BLaER1 treated with 17β-estradiol and CSF1 and Interleukin-3, amounts not matched to agents 10 nM and 100 nM (cell line): ENCODE measurements around the gene UBE4B.

Experiments
- H3K27ac ChIP-seq, 11 experiments: shearing (Covaris generic); formaldehyde crosslinking; 2 replicates each; pipeline ENCODE4 v1.8.1; 2022
- H3K27me3 ChIP-seq, 11 experiments: shearing (Covaris generic); formaldehyde crosslinking; 2 replicates each; pipeline ENCODE4 v1.8.1; 2022
- H3K36me3 ChIP-seq, 11 experiments: shearing (Covaris generic); formaldehyde crosslinking; 2 replicates each; pipeline ENCODE4 v1.8.1; 2022
- H3K4me1 ChIP-seq, 10 experiments: shearing (Covaris generic); formaldehyde crosslinking; 2 replicates each; pipeline ENCODE4 v1.8.1; 2022
- H3K4me2 ChIP-seq, 11 experiments: shearing (Covaris generic); formaldehyde crosslinking; 2 replicates each; pipeline ENCODE4 v1.8.1; 2022
- H3K4me3 ChIP-seq, 10 experiments: shearing (Covaris generic); formaldehyde crosslinking; 2 replicates each; pipeline ENCODE4 v1.8.1; 2022
- H3K9ac ChIP-seq, 11 experiments: shearing (Covaris generic); formaldehyde crosslinking; 2 replicates each; pipeline ENCODE4 v1.8.1; 2022
- H3K9me3 ChIP-seq, 11 experiments: shearing (Covaris generic); formaldehyde crosslinking; replicated peaks in 1 of 11; 2 replicates each; pipeline ENCODE4 v1.8.1; 2022
- H4K20me1 ChIP-seq, 11 experiments: shearing (Covaris generic); formaldehyde crosslinking; 2 replicates each; pipeline ENCODE4 v1.8.1; 2022
- Cebpa-rat ChIP-seq, 11 experiments: shearing (Covaris generic); IDR thresholded peaks; 2 replicates each; pipeline ENCODE4 v1.8.1; 2022

Gene UBE4B

GRCh38 chr1:10171995-10172669, 139.4 kb downstream of the UBE4B start:
- no peak overlapping the region for H3K27ac ChIP-seq
- peaks cover 72 to 96% (median 84%) of the 10 kb centered on the region in 11 experiments for H3K36me3 ChIP-seq
- no peaks in the 10 kb centered on the region for H3K4me1 ChIP-seq
- H3K4me2 ChIP-seq = no peak overlapping the region
- H3K4me3 ChIP-seq = no peak overlapping the region
- no peaks in the 10 kb centered on the region for H4K20me1 ChIP-seq
- peaks cover 0 to 21% (median 12%) of the 10 kb centered on the region in 11 experiments; a peak in 15 of 22 replicates for H3K9me3 ChIP-seq
- H3K9ac ChIP-seq = no peak overlapping the region
- no peaks in the 10 kb centered on the region for H3K27me3 ChIP-seq
- TF ChIP-seq Cebpa-rat (IDR thresholded peaks at IDR 0.05) = no peak

- no peak overlapping the region for H3K4me3 ChIP-seq
- H3K4me2 ChIP-seq = no peak overlapping the region
- TF ChIP-seq Cebpa-rat (IDR thresholded peaks at IDR 0.05) = no peak
- H3K27ac ChIP-seq = no peak overlapping the region
- H3K9ac ChIP-seq = no peak overlapping the region
- no peaks in the 10 kb centered on the region for H4K20me1 ChIP-seq
- peaks cover 61 to 90% (median 79%) of the 10 kb centered on the region in 11 experiments for H3K36me3 ChIP-seq
- no peaks in the 10 kb centered on the region for H3K27me3 ChIP-seq
- H3K4me1 ChIP-seq = no peaks in the 10 kb centered on the region
- peaks cover 0 to 21% (median 12%) of the 10 kb centered on the region in 11 experiments; a peak in 15 of 22 replicates for H3K9me3 ChIP-seq
Measured at GRCh38 chr1:10173582-10173981, 140.8 kb downstream of the UBE4B start.

GRCh38 chr1:10177876-10178275, 145.1 kb downstream of the UBE4B start:
- TF ChIP-seq Cebpa-rat (IDR thresholded peaks at IDR 0.05) = no peak
- Histone ChIP-seq H3K27me3 (no peaks in the 10 kb centered on the region), H3K4me2 (no peak overlapping the region), H3K27ac (no peak overlapping the region), H3K9ac (no peak overlapping the region), H3K4me3 (no peak overlapping the region), H4K20me1 (no peaks in the 10 kb centered on the region; a peak in 1 of 22 replicates), H3K36me3 (peaks cover 48 to 76% (median 60%) of the 10 kb centered on the region in 11 experiments), H3K4me1 (0 out of 20 replicates have a peak, but pooled peaks cover 0 to 5% (median 0%) of the 10 kb centered on the region in 10 experiments), H3K9me3 (peaks cover 0 to 21% (median 12%) of the 10 kb centered on the region in 11 experiments; a peak in 15 of 22 replicates)

- H3K27ac ChIP-seq = no peak overlapping the region
- peaks cover 41 to 67% (median 53%) of the 10 kb centered on the region in 11 experiments for H3K36me3 ChIP-seq
- H3K9me3 ChIP-seq = peaks cover 0 to 17% (median 12%) of the 10 kb centered on the region in 11 experiments; a peak in 15 of 22 replicates
- 0 out of 20 replicates have a peak, but pooled peaks cover 0 to 5% (median 0%) of the 10 kb centered on the region in 10 experiments for H3K4me1 ChIP-seq
- no peak overlapping the region for H3K4me3 ChIP-seq
- H3K9ac ChIP-seq = no peak overlapping the region
- H4K20me1 ChIP-seq = no peaks in the 10 kb centered on the region; a peak in 1 of 22 replicates
- no peaks in the 10 kb centered on the region for H3K27me3 ChIP-seq
- no peak for TF ChIP-seq Cebpa-rat (IDR thresholded peaks at IDR 0.05)
- no peak overlapping the region for H3K4me2 ChIP-seq
Measured at GRCh38 chr1:10178597-10179405, 146.0 kb downstream of the UBE4B start.

- Histone ChIP-seq H3K27ac (no peak overlapping the region), H3K9ac (no peak overlapping the region), H3K36me3 (peaks cover 38 to 59% (median 46%) of the 10 kb centered on the region in 11 experiments)
Measured at GRCh38 chr1:10179406-10180091, 146.8 kb downstream of the UBE4B start.

GRCh38 chr1:10181154-10181553, 148.4 kb downstream of the UBE4B start:
- H3K36me3 ChIP-seq = peaks cover 24 to 44% (median 31%) of the 10 kb centered on the region in 11 experiments

More at GRCh38 chr1:10179406-10180091, 146.8 kb downstream of the UBE4B start:
- TF ChIP-seq Cebpa-rat (IDR thresholded peaks at IDR 0.05) = no peak
- Histone ChIP-seq H3K4me3 (no peak overlapping the region), H3K4me1 (0 out of 20 replicates have a peak, but pooled peaks cover 0 to 5% (median 0%) of the 10 kb centered on the region in 10 experiments), H4K20me1 (no peaks in the 10 kb centered on the region; a peak in 1 of 22 replicates), H3K27me3 (no peaks in the 10 kb centered on the region), H3K4me2 (no peak overlapping the region), H3K9me3 (peaks cover 0 to 14% (median 12%) of the 10 kb centered on the region in 11 experiments; a peak in 15 of 22 replicates)

GRCh38 chr1:10185759-10186158, 153.0 kb downstream of the UBE4B start:
- Histone ChIP-seq H3K27me3 (no peaks in the 10 kb centered on the region), H3K9me3 (peaks cover 0 to 7% (median 0%) of the 10 kb centered on the region in 11 experiments; a peak in 7 of 22 replicates), H3K4me1 (peaks cover 0 to 11% (median 7%) of the 10 kb centered on the region in 10 experiments; a peak in 12 of 20 replicates), H3K4me2 (no peak overlapping the region), H4K20me1 (no peaks in the 10 kb centered on the region), H3K4me3 (no peak overlapping the region), H3K36me3 (peaks cover 1 to 7% (median 5%) of the 10 kb centered on the region in 11 experiments; a peak in 16 of 22 replicates), H3K9ac (no peak overlapping the region), H3K27ac (no peak overlapping the region)
- TF ChIP-seq Cebpa-rat (IDR thresholded peaks at IDR 0.05) = no peak

More at GRCh38 chr1:10181154-10181553, 148.4 kb downstream of the UBE4B start:
- Histone ChIP-seq H3K27ac (no peak overlapping the region), H3K9ac (no peak overlapping the region), H3K4me2 (no peak overlapping the region), H3K27me3 (no peaks in the 10 kb centered on the region), H4K20me1 (no peaks in the 10 kb centered on the region; a peak in 1 of 22 replicates), H3K4me3 (no peak overlapping the region), H3K4me1 (0 out of 20 replicates have a peak, but pooled peaks cover 0 to 5% (median 0%) of the 10 kb centered on the region in 10 experiments), H3K9me3 (peaks cover 0 to 1% (median 0%) of the 10 kb centered on the region in 11 experiments; a peak in 3 of 22 replicates)
- TF ChIP-seq Cebpa-rat (IDR thresholded peaks at IDR 0.05) = no peak

- TF ChIP-seq Cebpa-rat (IDR thresholded peaks at IDR 0.05) = no peak
- Histone ChIP-seq H3K4me3 (no peak overlapping the region), H3K4me1 (peaks cover 0 to 11% (median 7%) of the 10 kb centered on the region in 10 experiments; a peak in 12 of 20 replicates), H4K20me1 (no peaks in the 10 kb centered on the region), H3K27me3 (no peaks in the 10 kb centered on the region), H3K27ac (no peak overlapping the region), H3K4me2 (no peak overlapping the region), H3K9ac (no peak overlapping the region), H3K9me3 (peaks cover 0 to 7% (median 0%) of the 10 kb centered on the region in 11 experiments; a peak in 7 of 22 replicates), H3K36me3 (peaks cover 0 to 1% (median 1%) of the 10 kb centered on the region in 11 experiments; a peak in 5 of 22 replicates)
Measured at GRCh38 chr1:10186331-10187025, 153.7 kb downstream of the UBE4B start.
